DOHH2 (cell line): ENCODE measurements around the gene GALNT2.

ENCODE experiments used
- H3F3A ChIP-seq: fragments of 200-600 bp; sonication (generic), shearing (Covaris generic); 2 replicates; pipeline ENCODE4 v1.6.0; 2016; ENCODE audit warnings: antibody characterized with exemption, mild to moderate bottlenecking; ENCODE audit not compliant: control insufficient read depth, insufficient read depth
- H3K27ac ChIP-seq: fragments of 200-600 bp; sonication (generic); 2 replicates; pipeline ENCODE4 v1.5.1; 2014; ENCODE audit warnings: low read depth, mild to moderate bottlenecking, low read length, moderate library complexity
- H3K27me3 ChIP-seq: fragments of 200-600 bp; sonication (generic); 2 replicates; pipeline ENCODE4 v1.6.1; 2014; ENCODE audit warnings: mild to moderate bottlenecking, low read length, mixed read lengths; ENCODE audit not compliant: control insufficient read depth
- H3K36me3 ChIP-seq: fragments of 200-600 bp; sonication (generic); 2 replicates; pipeline ENCODE4 v1.6.1; 2014; ENCODE audit warnings: mild to moderate bottlenecking, low read length, moderate library complexity, mixed read lengths; ENCODE audit not compliant: control insufficient read depth
- H3K4me1 ChIP-seq: fragments of 200-600 bp; sonication (generic); 2 replicates; pipeline ENCODE4 v1.6.1; 2014; ENCODE audit warnings: mild to moderate bottlenecking, low read length, mixed read lengths; ENCODE audit not compliant: control insufficient read depth
- H3K4me2 ChIP-seq: fragments of 200-600 bp; sonication (generic); 2 replicates; pipeline ENCODE4 v1.6.0; 2014; ENCODE audit warnings: mild to moderate bottlenecking, low read length, moderate library complexity
- H3K4me3 ChIP-seq: fragments of 200-600 bp; sonication (generic); 2 replicates; pipeline ENCODE4 v1.5.1; 2014; ENCODE audit warnings: mild to moderate bottlenecking, low read length, mixed read lengths
- H3K79me2 ChIP-seq: fragments of 200-600 bp; sonication (generic); 2 replicates; pipeline ENCODE4 v1.6.1; 2014; ENCODE audit warnings: mild to moderate bottlenecking, low read length, mixed read lengths; ENCODE audit not compliant: control insufficient read depth
- H3K9me2 ChIP-seq: fragments of 200-600 bp; sonication (generic); replicated peaks from 2 replicates; pipeline ENCODE4 v1.6.1; 2014; ENCODE audit warnings: mild to moderate bottlenecking, low read length, mixed read lengths; ENCODE audit not compliant: control insufficient read depth
- H3K9me3 ChIP-seq: fragments of 200-600 bp; sonication (generic); 2 replicates; pipeline ENCODE4 v1.6.1; 2014; ENCODE audit warnings: antibody characterized with exemption, low read length, mixed read lengths; ENCODE audit not compliant: control insufficient read depth, insufficient read depth
- H4K20me1 ChIP-seq: fragments of 200-600 bp; sonication (generic); 2 replicates; pipeline ENCODE4 v1.6.0; 2014; ENCODE audit warnings: low read depth, mild to moderate bottlenecking, antibody characterized with exemption, low read length, moderate library complexity; ENCODE audit not compliant: control insufficient read depth, insufficient read depth
- CTCF ChIP-seq: fragments of 200-600 bp; sonication (generic); IDR thresholded peaks from one replicate; pipeline ENCODE4 v1.5.1; 2014; ENCODE audit warnings: antibody characterized with exemption, mild to moderate bottlenecking, low read depth, low read length; ENCODE audit not compliant: poor library complexity, severe bottlenecking
- EZH2phosphoT487 ChIP-seq: fragments of 200-600 bp; sonication (generic); IDR thresholded peaks from 2 replicates; pipeline ENCODE4 v1.6.1; 2017; ENCODE audit warnings: borderline replicate concordance, mild to moderate bottlenecking, antibody characterized with exemption, low read length, moderate library complexity, mixed read lengths

Gene GALNT2

DNA sequence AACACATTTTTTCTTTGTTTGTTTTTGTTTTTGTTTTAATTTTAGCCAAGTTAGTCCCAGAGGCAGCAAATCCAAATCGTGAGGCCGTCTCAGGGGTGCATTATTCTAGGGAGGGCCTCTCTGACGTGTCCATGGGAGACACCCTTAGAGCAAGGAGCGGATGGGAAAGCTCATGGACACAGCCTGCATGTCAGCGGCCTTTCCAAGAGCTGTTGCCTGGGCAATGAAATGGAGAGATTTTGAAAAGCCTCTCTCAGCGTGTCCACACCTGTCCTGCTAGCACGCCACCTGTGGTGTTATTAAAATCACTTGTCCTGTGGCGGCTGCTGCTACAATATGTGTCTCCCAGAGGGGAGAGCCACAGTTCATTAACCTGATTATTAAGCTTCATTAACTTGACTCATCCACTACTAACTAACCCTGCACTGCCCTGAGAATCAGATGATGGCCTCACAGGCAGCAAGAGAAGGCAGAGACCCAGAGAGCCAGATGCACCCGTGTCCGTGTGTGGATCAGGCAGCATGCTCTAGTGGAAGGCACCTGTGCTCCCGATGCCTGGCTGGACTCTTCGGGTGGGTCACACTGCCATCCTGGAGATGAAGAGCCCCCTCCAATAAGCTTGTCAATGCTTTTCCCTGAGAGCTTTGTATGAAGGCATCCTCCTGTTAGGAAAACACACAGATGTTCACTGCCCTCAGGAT, 225.8 kb downstream of the GALNT2 start:
- peak overlapping the region; percentile 59 for H3K4me3 ChIP-seq
- no peaks in the 10 kb centered on the region for H3K79me2 ChIP-seq
- no peaks in the 10 kb centered on the region for H3K36me3 ChIP-seq
- peak overlapping the region; percentile 61 for H3K27ac ChIP-seq
- no peaks in the 10 kb centered on the region for H4K20me1 ChIP-seq
- no peaks in the 10 kb centered on the region for H3K9me3 ChIP-seq
- TF ChIP-seq EZH2phosphoT487 (no peak), CTCF (peak; percentile 27)
- no peaks in the 10 kb centered on the region for H3K27me3 ChIP-seq
- H3K9me2 ChIP-seq = no peaks in the 10 kb centered on the region
- H3F3A ChIP-seq = 0 out of 2 replicates have a peak, but pooled peaks cover 2% of the 10 kb centered on the region
- peaks cover 47% of the 10 kb centered on the region for H3K4me1 ChIP-seq
- peak overlapping the region; percentile 55 for H3K4me2 ChIP-seq

GRCh38 chr1:230293390-230293700, 226.3 kb downstream of the GALNT2 start:
- H3K27ac ChIP-seq = peak overlapping the region; percentile 61; the same call in 1 of the 2 replicates
- no peaks in the 10 kb centered on the region for H3K9me3 ChIP-seq
- H3K9me2 ChIP-seq = no peaks in the 10 kb centered on the region
- no peaks in the 10 kb centered on the region for H4K20me1 ChIP-seq
- H3K27me3 ChIP-seq = no peaks in the 10 kb centered on the region
- TF ChIP-seq CTCF = no peak
- no peak for TF ChIP-seq EZH2phosphoT487
- peaks cover 47% of the 10 kb centered on the region for H3K4me1 ChIP-seq
- H3K36me3 ChIP-seq = no peaks in the 10 kb centered on the region
- H3K79me2 ChIP-seq = no peaks in the 10 kb centered on the region
- peak overlapping the region; percentile 59; the same call in 1 of the 2 replicates for H3K4me3 ChIP-seq
- H3K4me2 ChIP-seq = peak overlapping the region; percentile 55
- 0 out of 2 replicates have a peak, but pooled peaks cover 2% of the 10 kb centered on the region for H3F3A ChIP-seq

GRCh38 chr1:230295367-230295766, 228.3 kb downstream of the GALNT2 start:
- Histone ChIP-seq H3K79me2 (no peaks in the 10 kb centered on the region), H3K9me3 (no peaks in the 10 kb centered on the region), H3K36me3 (no peaks in the 10 kb centered on the region), H3F3A (0 out of 2 replicates have a peak, but pooled peaks cover 4% of the 10 kb centered on the region), H3K9me2 (no peaks in the 10 kb centered on the region), H3K4me1 (peaks cover 47% of the 10 kb centered on the region), H4K20me1 (no peaks in the 10 kb centered on the region), H3K4me2 (no peak overlapping the region), H3K27me3 (no peaks in the 10 kb centered on the region), H3K4me3 (no peak overlapping the region), H3K27ac (no peak overlapping the region)
- TF ChIP-seq EZH2phosphoT487 = no peak
- no peak for TF ChIP-seq CTCF
